DND-41 (cell line): Measurements from ENCODE around the gene TYW1B.
"Not testable (repeated sequence)": the region's sequence is repeated elsewhere in the genome, so short reads cannot be mapped to it uniquely, and the experiment has no call there.

Experiments
- CTCF ChIP-seq: IDR thresholded peaks from 2 replicates; pipeline ENCODE4 v1.5.1; 2012; ENCODE audit warnings: borderline replicate concordance, low read length, moderate library complexity, mild to moderate bottlenecking; ENCODE audit not compliant: poor library complexity, severe bottlenecking; ENCODE audit errors: extremely low read depth
- EZH2 ChIP-seq: IDR thresholded peaks from 3 replicates; pipeline ENCODE4 v1.6.1; 2012; ENCODE audit warnings: borderline replicate concordance, low read depth, mild to moderate bottlenecking, moderate library complexity, low read length, inconsistent platforms; ENCODE audit not compliant: severe bottlenecking

- not testable (repeated sequence) for TF ChIP-seq CTCF, EZH2
Observed at GRCh38 chr7:72735855-72736254, 92.1 kb downstream of the TYW1B start.
